Tibial artery (tissue), 4 donors: ENCODE results near the gene SLIT3.

Experiments
- DNase-seq, 2 donors: peaks; one replicate each; pipeline ENCODE4 v3.0.0-alpha.2; 2019
- H3K27ac ChIP-seq, 2 donors: fragments of 200-600 bp; sonication (generic) in 1 of 2; 1 replicate in 1 of 2; 2 replicates in 1 of 2; pipeline ENCODE4 v1.5.1; 2018 to 2019; ENCODE audit warnings: mild to moderate bottlenecking in 1 of 2
- H3K27me3 ChIP-seq, 2 donors: fragments of 200-600 bp; sonication (generic) in 1 of 2; one replicate each; pipeline versions ENCODE4 v1.5.1 to v1.6.0; 2016 to 2019
- H3K36me3 ChIP-seq, 3 donors: fragments of 200-600 bp; sonication (generic) in 2 of 3; one replicate each; pipeline ENCODE4 v1.5.1; 2016 to 2019; ENCODE audit warnings: mild to moderate bottlenecking in 2 of 3
- H3K4me1 ChIP-seq, 4 donors: fragments of 200-600 bp; sonication (generic) in 2 of 4; 1 replicate in 3 of 4; 2 replicates in 1 of 4; pipeline ENCODE4 v1.5.1; 2016 to 2019
- H3K4me3 ChIP-seq, 2 donors: fragments of 200-600 bp; sonication (generic) in 1 of 2; 1 replicate in 1 of 2; 2 replicates in 1 of 2; pipeline ENCODE4 v1.5.1; 2018 to 2019; ENCODE audit warnings: mild to moderate bottlenecking in 2 of 2
- H3K9me3 ChIP-seq, 3 donors: fragments of 200-600 bp; sonication (generic) in 1 of 3; one replicate each; pipeline ENCODE4 v1.5.1; 2016 to 2019
- CTCF ChIP-seq, 2 experiments: fragments of 200-600 bp in 1 of 2; fragments of 450-650 bp in 1 of 2; IDR thresholded peaks; one replicate each; pipeline ENCODE4 v1.5.1; 2017 to 2019; ENCODE audit warnings: antibody characterized with exemption in 2 of 2, mild to moderate bottlenecking in 1 of 2, moderate library complexity in 1 of 2
- intact Hi-C: fragments of 100-400 bp; cut with DNase I; formaldehyde crosslinking; loops from one replicate; pipeline ENCODE4 v1.15.0; 2023; ENCODE audit warnings: low total_unique reads

SLIT3 gene

GRCh38 chr5:168916852-168917251, 384.1 kb downstream of the SLIT3 start:
- TF ChIP-seq CTCF (IDR thresholded peaks at IDR 0.05), result no peak
- no peaks in the 10 kb centered on the region for H3K36me3 ChIP-seq
- peaks cover 0 to 10% (median 0%) of the 10 kb centered on the region in 4 donors for H3K4me1 ChIP-seq
- intact Hi-C loops, result no loop called here
- no peak for DNase-seq
- H3K4me3 ChIP-seq, result no peak overlapping the region
- no peaks in the 10 kb centered on the region for H3K27me3 ChIP-seq
- no peak overlapping the region for H3K27ac ChIP-seq
- H3K9me3 ChIP-seq, result no peaks in the 10 kb centered on the region

- peak; percentile 45 to 74 for DNase-seq
Observed at GRCh38 chr5:168916266-168916665, 384.7 kb downstream of the SLIT3 start.

GRCh38 chr5:168914491-168914890, 386.4 kb downstream of the SLIT3 start:
- intact Hi-C loops, result no loop called here
- Histone ChIP-seq H3K9me3 (no peaks in the 10 kb centered on the region), H3K27me3 (no peaks in the 10 kb centered on the region), H3K36me3 (no peaks in the 10 kb centered on the region), H3K4me3 (no peak overlapping the region), H3K27ac (no peak overlapping the region), H3K4me1 (peaks cover 0 to 6% (median 0%) of the 10 kb centered on the region in 4 donors)
- DNase-seq, result no peak
- no peak for TF ChIP-seq CTCF (IDR thresholded peaks at IDR 0.05)

More at GRCh38 chr5:168916266-168916665, 384.7 kb downstream of the SLIT3 start:
- Histone ChIP-seq H3K4me1 (peaks cover 0 to 10% (median 0%) of the 10 kb centered on the region in 4 donors), H3K27me3 (no peaks in the 10 kb centered on the region), H3K27ac (no peak overlapping the region), H3K4me3 (no peak overlapping the region), H3K9me3 (no peaks in the 10 kb centered on the region), H3K36me3 (no peaks in the 10 kb centered on the region)
- intact Hi-C loops, result no loop called here
- TF ChIP-seq CTCF (IDR thresholded peaks at IDR 0.05), result no peak

GRCh38 chr5:168910874-168911273, 390.1 kb downstream of the SLIT3 start:
- Histone ChIP-seq H3K27me3 (no peaks in the 10 kb centered on the region), H3K36me3 (no peaks in the 10 kb centered on the region), H3K4me1 (peaks cover 0 to 6% (median 0%) of the 10 kb centered on the region in 4 donors), H3K4me3 (no peak overlapping the region), H3K27ac (no peak overlapping the region), H3K9me3 (no peaks in the 10 kb centered on the region)
- intact Hi-C loops, result no loop called here
- no peak for TF ChIP-seq CTCF (IDR thresholded peaks at IDR 0.05)
- no peak for DNase-seq

- Histone ChIP-seq H3K27ac (no peak overlapping the region), H3K36me3 (no peaks in the 10 kb centered on the region), H3K4me1 (peaks cover 0 to 6% (median 0%) of the 10 kb centered on the region in 4 donors), H3K9me3 (no peaks in the 10 kb centered on the region), H3K27me3 (no peaks in the 10 kb centered on the region), H3K4me3 (no peak overlapping the region)
- no peak for DNase-seq
- intact Hi-C loops, result no loop called here
- TF ChIP-seq CTCF (IDR thresholded peaks at IDR 0.05), result no peak
Observed at GRCh38 chr5:168908207-168908606, 392.7 kb downstream of the SLIT3 start.

GRCh38 chr5:168903061-168903460, 397.9 kb downstream of the SLIT3 start:
- H3K36me3 ChIP-seq, result no peaks in the 10 kb centered on the region
- no peaks in the 10 kb centered on the region for H3K9me3 ChIP-seq
- H3K4me1 ChIP-seq, result peaks cover 0 to under 1% (median 0%) of the 10 kb centered on the region in 4 donors
- DNase-seq, result no peak
- H3K4me3 ChIP-seq, result no peak overlapping the region
- no peak for TF ChIP-seq CTCF (IDR thresholded peaks at IDR 0.05)
- intact Hi-C loops, result no loop called here
- no peaks in the 10 kb centered on the region for H3K27me3 ChIP-seq
- no peak overlapping the region for H3K27ac ChIP-seq
